Prostate gland (tissue), 2 donors: ENCODE results near the gene STX1B. TPM values are rescaled to one million over a fixed set of nuclear protein-coding genes. Genes with fewer than 3 reads are reported as not detected.

Experiments used
- DNase-seq: peaks from one replicate; pipeline ENCODE4 v3.0.0-alpha.2; 2019; ENCODE audit warnings: low spot score
- H3K27ac ChIP-seq, 2 donors: fragments of 200-600 bp; sonication (generic); 2 replicates each; pipeline ENCODE4 v1.5.1; 2017 to 2019
- H3K27me3 ChIP-seq: fragments of 200-600 bp; sonication (generic); replicated peaks from 2 replicates; pipeline ENCODE4 v1.5.1; 2019; ENCODE audit not compliant: insufficient read depth
- H3K36me3 ChIP-seq, 2 donors: fragments of 200-600 bp; sonication (generic); 1 replicate in 1 of 2; 2 replicates in 1 of 2; pipeline versions ENCODE4 v1.5.1 to v1.8.1; 2017 to 2019
- H3K4me1 ChIP-seq: fragments of 200-600 bp; sonication (generic); replicated peaks from 2 replicates; pipeline ENCODE4 v1.5.1; 2019
- H3K4me3 ChIP-seq, 2 donors: fragments of 200-600 bp; sonication (generic); 2 replicates each; pipeline ENCODE4 v1.5.1; 2017 to 2019
- H3K9me3 ChIP-seq: fragments of 200-600 bp; sonication (generic); 2 replicates; pipeline ENCODE4 v1.5.1; 2017
- POLR2A ChIP-seq: fragments of 450-650 bp; IDR thresholded peaks from one replicate; pipeline ENCODE4 v1.6.1; 2016; ENCODE audit warnings: antibody characterized with exemption, mild to moderate bottlenecking
- POLR2AphosphoS5 ChIP-seq: sonication (generic); formaldehyde crosslinking; IDR thresholded peaks from one replicate; pipeline ENCODE4 v1.6.1; 2017; ENCODE audit warnings: antibody characterized with exemption
- WGBS: methylation state at CpG from one replicate; pipeline ENCODE4 v1.1.5; 2018; 5-methylcytosine and 5-hydroxymethylcytosine counted together
- intact Hi-C: fragments of 100-400 bp; cut with DNase I; formaldehyde crosslinking; loops from one replicate; pipeline ENCODE4 v1.14.2; 2022
- total RNA-seq, 2 donors: library from RNA; depleted of rRNA; stranded (reverse); fragments of >200 nt; gene quantifications; one replicate each; pipeline ENCODE4 v1.1.0, GENCODE V29; 2016
- TF ChIP-seq, protein P1 (sequence below), 4 experiments: fragments of 200-600 bp in 2 of 4; fragments of 450-650 bp in 2 of 4; sonication (generic) in 2 of 4; IDR thresholded peaks; 1 replicate in 3 of 4; 2 replicates in 1 of 4; pipeline ENCODE4 v1.5.1; 2016 to 2019; ENCODE audit warnings: antibody characterized with exemption in 4 of 4, mild to moderate bottlenecking in 2 of 4, moderate library complexity in 2 of 4

Gene STX1B
- total RNA-seq, 2 donors from 2014 or later = 0.36 to 0.91 TPM

DNA sequence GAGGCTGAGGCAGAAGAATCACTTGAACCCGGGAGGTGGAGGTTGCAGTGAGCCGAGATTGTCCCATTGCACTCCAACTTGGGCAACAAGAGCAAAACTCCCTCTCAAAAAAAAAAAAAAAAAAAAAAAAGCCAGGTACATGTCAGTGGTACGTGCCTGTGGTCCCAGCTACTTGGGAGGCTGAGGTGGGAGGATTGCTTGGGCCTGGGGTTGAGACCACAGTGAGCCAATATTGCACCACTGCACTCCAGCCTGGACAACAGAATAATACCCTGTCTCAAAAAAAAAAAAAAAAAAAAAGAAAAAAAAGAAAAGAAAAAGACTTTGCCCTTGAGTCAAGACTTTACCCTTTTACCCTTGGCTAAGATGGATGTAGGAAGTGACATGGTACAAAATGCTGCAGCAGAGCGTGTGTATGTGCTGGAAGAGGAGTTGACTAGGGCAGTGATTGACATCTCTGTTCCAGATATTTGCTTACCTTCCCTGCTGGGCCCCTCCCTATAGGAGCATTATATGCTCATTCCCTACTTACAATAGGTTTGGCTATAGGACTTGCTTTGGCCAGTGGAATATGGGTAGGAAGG, 33.6 kb upstream of the STX1B start:
- Histone ChIP-seq H3K4me3 (no peak overlapping the region), H3K9me3 (no peaks in the 10 kb centered on the region), H3K4me1 (no peaks in the 10 kb centered on the region), H3K27ac (no peak overlapping the region), H3K27me3 (no peaks in the 10 kb centered on the region), H3K36me3 (peaks cover 0 to 8% of the 10 kb centered on the region in 2 donors)
- intact Hi-C loops = no loop called here
- DNase-seq = no peak
- 96% methylated on average over 4 of the region's 4 CpGs for WGBS
- TF ChIP-seq, protein P1, sequence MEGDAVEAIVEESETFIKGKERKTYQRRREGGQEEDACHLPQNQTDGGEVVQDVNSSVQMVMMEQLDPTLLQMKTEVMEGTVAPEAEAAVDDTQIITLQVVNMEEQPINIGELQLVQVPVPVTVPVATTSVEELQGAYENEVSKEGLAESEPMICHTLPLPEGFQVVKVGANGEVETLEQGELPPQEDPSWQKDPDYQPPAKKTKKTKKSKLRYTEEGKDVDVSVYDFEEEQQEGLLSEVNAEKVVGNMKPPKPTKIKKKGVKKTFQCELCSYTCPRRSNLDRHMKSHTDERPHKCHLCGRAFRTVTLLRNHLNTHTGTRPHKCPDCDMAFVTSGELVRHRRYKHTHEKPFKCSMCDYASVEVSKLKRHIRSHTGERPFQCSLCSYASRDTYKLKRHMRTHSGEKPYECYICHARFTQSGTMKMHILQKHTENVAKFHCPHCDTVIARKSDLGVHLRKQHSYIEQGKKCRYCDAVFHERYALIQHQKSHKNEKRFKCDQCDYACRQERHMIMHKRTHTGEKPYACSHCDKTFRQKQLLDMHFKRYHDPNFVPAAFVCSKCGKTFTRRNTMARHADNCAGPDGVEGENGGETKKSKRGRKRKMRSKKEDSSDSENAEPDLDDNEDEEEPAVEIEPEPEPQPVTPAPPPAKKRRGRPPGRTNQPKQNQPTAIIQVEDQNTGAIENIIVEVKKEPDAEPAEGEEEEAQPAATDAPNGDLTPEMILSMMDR (IDR thresholded peaks at IDR 0.05) = no peak
- no peak for TF ChIP-seq POLR2A
- no peak for TF ChIP-seq POLR2AphosphoS5

DNA sequence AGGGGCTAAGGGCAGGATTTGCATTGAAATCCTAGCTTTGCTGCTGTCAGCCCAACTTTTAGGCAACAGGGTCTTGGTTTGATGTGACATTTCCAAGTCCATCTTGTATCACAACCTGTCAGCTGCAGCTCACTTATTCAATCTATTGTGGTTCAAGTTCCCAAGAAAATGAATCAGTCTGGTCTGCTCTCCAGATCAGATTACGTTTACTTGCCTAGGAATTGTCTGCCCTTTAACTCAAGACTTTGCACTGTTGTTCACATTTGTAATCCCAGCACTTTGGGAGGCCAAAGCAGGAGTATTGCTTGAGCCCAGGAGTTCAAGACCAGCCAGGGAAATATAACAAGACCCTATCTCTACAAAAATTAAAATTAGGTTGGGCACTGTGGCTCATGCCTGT, 32.9 kb upstream of the STX1B start:
- 83% methylated on average over 1 of the region's 1 CpG for WGBS

DNA sequence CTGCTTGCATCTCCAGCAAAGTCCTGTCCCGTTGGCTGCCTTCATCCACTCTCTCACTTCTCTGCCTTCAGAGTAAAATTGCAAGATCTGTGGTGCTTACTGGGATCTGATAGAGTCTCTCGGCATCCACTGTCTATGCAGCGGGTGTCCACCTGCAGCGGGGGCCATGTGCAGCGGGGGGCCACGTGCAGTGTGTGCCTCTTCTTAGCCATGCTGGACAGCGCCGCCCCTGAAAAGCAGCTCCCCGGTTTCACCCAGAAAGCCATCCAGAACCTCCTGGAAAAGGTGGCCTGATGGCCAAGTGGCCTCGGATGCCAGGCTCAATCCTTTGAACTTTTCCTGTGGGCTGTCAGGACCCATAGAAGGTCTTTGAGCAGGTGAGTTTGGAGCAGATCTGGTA, 32.4 kb upstream of the STX1B start:
- 88% methylated on average over 10 of the region's 10 CpGs for WGBS
- DNase-seq = no peak
- Histone ChIP-seq H3K36me3 (peaks cover 0 to 17% of the 10 kb centered on the region in 2 donors), H3K27ac (no peak overlapping the region), H3K9me3 (no peaks in the 10 kb centered on the region), H3K4me1 (no peaks in the 10 kb centered on the region), H3K4me3 (no peak overlapping the region), H3K27me3 (no peaks in the 10 kb centered on the region)
- intact Hi-C loops = no loop called here
- TF ChIP-seq POLR2A = no peak
- TF ChIP-seq, protein P1 (IDR thresholded peaks at IDR 0.05) = no peak
- no peak for TF ChIP-seq POLR2AphosphoS5

More for the DNA sequence above, 32.9 kb upstream of the STX1B start:
- Histone ChIP-seq H3K4me3 (no peak overlapping the region), H3K36me3 (peaks cover 0 to 15% of the 10 kb centered on the region in 2 donors), H3K4me1 (no peaks in the 10 kb centered on the region), H3K27me3 (no peaks in the 10 kb centered on the region), H3K9me3 (no peaks in the 10 kb centered on the region), H3K27ac (no peak overlapping the region)
- TF ChIP-seq, protein P1 (IDR thresholded peaks at IDR 0.05) = no peak
- TF ChIP-seq POLR2AphosphoS5 = no peak
- no peak for TF ChIP-seq POLR2A
- intact Hi-C loops = no loop called here
- no peak for DNase-seq

DNA sequence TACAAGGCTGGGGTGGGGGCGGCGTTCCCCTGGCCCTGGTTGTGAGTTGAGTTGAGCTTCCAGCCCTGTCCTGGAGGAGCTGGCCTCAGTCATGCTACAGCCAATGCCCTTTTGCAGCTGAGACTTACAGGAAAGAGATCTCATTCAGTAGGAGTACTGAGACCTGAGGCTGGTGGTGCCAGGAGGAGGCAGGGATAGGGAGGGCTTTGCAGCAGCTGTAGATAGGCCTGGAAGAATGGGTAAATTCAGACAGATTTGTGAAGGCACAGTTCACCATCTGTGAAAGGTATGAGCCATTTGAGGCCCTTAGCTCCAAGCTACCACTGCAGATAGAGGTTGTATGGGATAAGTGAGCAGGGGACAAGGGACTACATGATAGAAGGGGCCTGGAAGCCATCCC, 28.6 kb upstream of the STX1B start:
- intact Hi-C loops = no loop called here
- DNase-seq = no peak
- H3K36me3 ChIP-seq = peaks cover 0 to 17% of the 10 kb centered on the region in 2 donors
- H3K4me3 ChIP-seq = no peak overlapping the region
- no peak overlapping the region for H3K27ac ChIP-seq
- no peaks in the 10 kb centered on the region for H3K27me3 ChIP-seq
- peaks cover 5% of the 10 kb centered on the region for H3K4me1 ChIP-seq
- TF ChIP-seq POLR2AphosphoS5 (no peak), POLR2A (no peak)
- TF ChIP-seq, protein P1 (IDR thresholded peaks at IDR 0.05) = no peak
- 100% methylated on average over 2 of the region's 2 CpGs for WGBS
- no peaks in the 10 kb centered on the region for H3K9me3 ChIP-seq

DNA sequence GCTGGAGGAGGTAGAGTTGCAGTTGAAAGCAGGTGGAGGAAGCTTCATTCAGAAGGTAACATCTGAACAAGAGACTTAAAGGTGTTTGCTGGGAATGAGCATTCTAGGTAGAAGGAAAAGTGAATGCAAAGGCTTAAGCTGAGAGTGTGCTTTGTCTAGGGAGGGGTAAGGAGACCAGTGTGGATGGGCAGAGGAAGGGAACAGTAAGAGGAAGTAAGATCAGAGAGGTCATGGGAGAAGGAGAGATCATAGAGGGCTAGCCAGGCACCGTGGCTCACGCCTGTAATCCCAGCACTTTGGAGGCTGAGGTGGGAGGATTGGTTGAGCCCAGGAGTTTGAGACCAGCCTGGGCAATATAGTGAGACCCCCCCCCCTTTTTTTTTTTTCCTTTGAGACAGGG, 26.3 kb upstream of the STX1B start:
- Histone ChIP-seq H3K36me3 (peaks cover 0 to 17% of the 10 kb centered on the region in 2 donors), H3K4me3 (no peak overlapping the region), H3K27me3 (no peaks in the 10 kb centered on the region), H3K27ac (no peak overlapping the region), H3K9me3 (no peaks in the 10 kb centered on the region), H3K4me1 (peaks cover 5% of the 10 kb centered on the region)
- no peak for TF ChIP-seq POLR2AphosphoS5
- no peak for TF ChIP-seq POLR2A
- TF ChIP-seq, protein P1 (IDR thresholded peaks at IDR 0.05) = no peak
- 50% methylated on average over 2 of the region's 2 CpGs for WGBS
- DNase-seq = no peak
- intact Hi-C loops = no loop called here
